Pancreas (tissue), 10 donors: Measurements from ENCODE around the gene RANBP3. TPM values are rescaled to one million over a fixed set of nuclear protein-coding genes. Genes with fewer than 3 reads are reported as not detected.
"Not testable (repeated sequence)": the region's sequence is repeated elsewhere in the genome, so short reads cannot be mapped to it uniquely, and the experiment has no call there.

Experiments used
- ATAC-seq, 4 donors: fragments of 200-7000 bp; cut with Tn5 transposase; one replicate each; pipeline versions ENCODE4 v1.8.0 to v1.9.1; 2020; ENCODE audit warnings: mild to moderate bottlenecking in 4 of 4, moderate library complexity in 4 of 4
- DNase-seq, 6 donors: peaks; one replicate each; pipeline ENCODE4 v3.0.0-alpha.2; 2020
- FAIRE-seq: peaks from 2 replicates; lab custom pipeline; 2012; peaks lifted over from hg19 to GRCh38; lab: Jason Lieb, UNC
- H3K27ac ChIP-seq, 4 donors: fragments of 200-600 bp; sonication (generic); 1 replicate in 3 of 4; 2 replicates in 1 of 4; pipeline versions ENCODE4 v1.5.0 to v1.8.0; 2020
- H3K27me3 ChIP-seq, 4 donors: fragments of 200-600 bp; one replicate each; pipeline ENCODE4 v1.8.0; 2021
- H3K36me3 ChIP-seq, 3 donors: fragments of 200-600 bp; sonication (generic) in 1 of 3; one replicate each; pipeline versions ENCODE4 v1.5.0 to v1.8.0; 2020 to 2021
- H3K4me1 ChIP-seq, 3 donors: fragments of 200-600 bp; one replicate each; pipeline ENCODE4 v1.8.0; 2021
- H3K4me3 ChIP-seq, 4 donors: fragments of 200-600 bp; sonication (generic) in 2 of 4; one replicate each; pipeline versions ENCODE4 v1.5.0 to v1.8.0; 2020 to 2021
- H3K9me3 ChIP-seq, 4 donors: fragments of 200-600 bp; one replicate each; pipeline ENCODE4 v1.8.0; 2021
- WGBS, 2 donors: extraction: QIAGEN DNeasy Blood & Tissue Kit; methylation state at CpG; one replicate each; pipeline ENCODE4 v1.1.7; 2013; 5-methylcytosine and 5-hydroxymethylcytosine counted together
- intact Hi-C, 3 donors: fragments of 100-400 bp; cut with DNase I; formaldehyde crosslinking; loops; one replicate each; pipeline versions ENCODE4 v1.11.1 to v1.14.2; 2022
- polyA plus RNA-seq, 2 donors: library from polyadenylated mRNA; stranded (reverse); fragments of 200-250 nt; gene quantifications; one replicate each; pipeline ENCODE4 v1.2.3, GENCODE V29; 2013
- total RNA-seq, 6 donors: library from RNA; stranded (reverse); fragmentation: NEBNext Ultra II Directional in 4 of 6; extraction: Animal tissue kit (Norgen Biotek cat#: 25700) in 4 of 6; gene quantifications; one replicate each; pipeline versions ENCODE4 v1.2.1 to v1.2.4, GENCODE V29; 2021 to 2023
- TF ChIP-seq, protein P1 (sequence below), 4 donors: fragments of 200-600 bp; sonication (generic) in 3 of 4; IDR thresholded peaks; one replicate each; pipeline versions ENCODE4 v1.5.0 to v1.8.0; 2021; ENCODE audit warnings: antibody characterized with exemption in 4 of 4
- donor health status: healthy with polysubstance abuse.
- donor health status: DM: no; HTN: no; CAD: no; lungs with moderate emphysema.
- donor health status: DM: no; HTN: no; CAD: no.
- donor health status: control.
- donor health status: control.
- donor health status: Bipolar disorder and iron deficiency.
- donor health status: DM: yes; HTN: yes; CAD: no.
- donor health status: DM: no; HTN: no; CAD: no.
- donor health status: DM: no; HTN: no; CAD: no.
- donor health status: DM: yes; HTN: yes; CAD: no.

Gene RANBP3, protein sequence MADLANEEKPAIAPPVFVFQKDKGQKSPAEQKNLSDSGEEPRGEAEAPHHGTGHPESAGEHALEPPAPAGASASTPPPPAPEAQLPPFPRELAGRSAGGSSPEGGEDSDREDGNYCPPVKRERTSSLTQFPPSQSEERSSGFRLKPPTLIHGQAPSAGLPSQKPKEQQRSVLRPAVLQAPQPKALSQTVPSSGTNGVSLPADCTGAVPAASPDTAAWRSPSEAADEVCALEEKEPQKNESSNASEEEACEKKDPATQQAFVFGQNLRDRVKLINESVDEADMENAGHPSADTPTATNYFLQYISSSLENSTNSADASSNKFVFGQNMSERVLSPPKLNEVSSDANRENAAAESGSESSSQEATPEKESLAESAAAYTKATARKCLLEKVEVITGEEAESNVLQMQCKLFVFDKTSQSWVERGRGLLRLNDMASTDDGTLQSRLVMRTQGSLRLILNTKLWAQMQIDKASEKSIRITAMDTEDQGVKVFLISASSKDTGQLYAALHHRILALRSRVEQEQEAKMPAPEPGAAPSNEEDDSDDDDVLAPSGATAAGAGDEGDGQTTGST
- 10 to 100 TPM; 27.6 to 42.2 (median 34.7) TPM for total RNA-seq
- polyA plus RNA-seq = 10 to 100 TPM; 29.1 to 39.9 TPM

DNA sequence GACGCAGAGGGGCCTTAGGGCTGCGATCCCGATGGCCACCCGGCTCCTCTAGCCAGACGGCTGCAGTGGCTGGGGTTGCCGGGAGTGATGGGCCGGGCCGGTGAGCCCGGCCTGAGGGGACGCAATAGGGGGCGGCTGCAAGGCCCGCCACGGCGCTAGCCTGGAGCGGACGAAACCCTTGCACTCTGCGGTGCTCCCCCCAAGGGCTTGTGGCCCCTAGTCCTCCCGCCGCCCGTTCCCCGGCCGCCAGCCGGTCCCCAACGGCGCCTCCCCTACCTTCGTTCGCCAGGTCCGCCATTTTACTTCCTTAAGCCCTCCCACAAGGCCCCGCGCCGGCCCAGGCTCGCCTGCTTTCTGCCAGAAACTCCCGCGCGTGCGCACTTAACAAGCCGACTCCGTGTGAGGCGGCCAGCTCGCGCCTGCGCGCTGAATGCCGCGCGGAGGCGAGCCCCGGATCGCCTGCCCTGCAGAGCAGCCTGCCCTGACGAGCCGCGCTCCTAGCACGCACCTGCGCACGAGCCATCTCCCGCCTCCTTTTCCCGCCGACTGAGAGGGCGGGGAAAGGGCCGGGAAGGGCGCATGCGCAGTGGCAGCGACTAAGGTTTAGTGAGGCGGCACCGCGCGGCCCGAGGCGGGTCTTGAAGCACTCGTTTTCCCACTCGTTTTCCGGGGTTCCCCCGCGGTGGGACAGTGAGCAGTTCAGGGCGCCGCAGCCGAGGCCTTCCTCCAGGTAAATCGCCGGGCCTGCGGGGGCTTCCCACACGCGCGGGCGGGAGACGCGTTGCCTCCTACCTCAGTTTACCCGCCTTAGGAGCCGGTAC lies at the start of gene RANBP3:
RANBP3 (minus strand) TSS at position 356 of the 821 bp plus-strand sequence; CDS start at position 298, 58 bp downstream.
- FAIRE-seq = peak; percentile 5
- intact Hi-C loops = no loop called here
- TF ChIP-seq, protein P1, sequence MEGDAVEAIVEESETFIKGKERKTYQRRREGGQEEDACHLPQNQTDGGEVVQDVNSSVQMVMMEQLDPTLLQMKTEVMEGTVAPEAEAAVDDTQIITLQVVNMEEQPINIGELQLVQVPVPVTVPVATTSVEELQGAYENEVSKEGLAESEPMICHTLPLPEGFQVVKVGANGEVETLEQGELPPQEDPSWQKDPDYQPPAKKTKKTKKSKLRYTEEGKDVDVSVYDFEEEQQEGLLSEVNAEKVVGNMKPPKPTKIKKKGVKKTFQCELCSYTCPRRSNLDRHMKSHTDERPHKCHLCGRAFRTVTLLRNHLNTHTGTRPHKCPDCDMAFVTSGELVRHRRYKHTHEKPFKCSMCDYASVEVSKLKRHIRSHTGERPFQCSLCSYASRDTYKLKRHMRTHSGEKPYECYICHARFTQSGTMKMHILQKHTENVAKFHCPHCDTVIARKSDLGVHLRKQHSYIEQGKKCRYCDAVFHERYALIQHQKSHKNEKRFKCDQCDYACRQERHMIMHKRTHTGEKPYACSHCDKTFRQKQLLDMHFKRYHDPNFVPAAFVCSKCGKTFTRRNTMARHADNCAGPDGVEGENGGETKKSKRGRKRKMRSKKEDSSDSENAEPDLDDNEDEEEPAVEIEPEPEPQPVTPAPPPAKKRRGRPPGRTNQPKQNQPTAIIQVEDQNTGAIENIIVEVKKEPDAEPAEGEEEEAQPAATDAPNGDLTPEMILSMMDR (IDR thresholded peaks at IDR 0.05) = no peak
- Histone ChIP-seq H3K27me3 (no peaks in the 10 kb centered on the region), H3K27ac (peak within 1 kb of the TSS; percentile 57 to 90 (median 77)), H3K36me3 (no peaks in the 10 kb centered on the region), H3K4me3 (peak within 1 kb of the TSS; percentile 92 to 99 (median 98)), H3K4me1 (peaks cover 16 to 27% (median 20%) of the 10 kb centered on the region in 3 donors), H3K9me3 (no peaks in the 10 kb centered on the region)
- peak; percentile 98 to 100 (median 99) for DNase-seq
- WGBS, 2 donors = 1% methylated on average over 63 to 88 of the region's 88 CpGs
- ATAC-seq = peak; percentile 94 to 98 (median 96)

DNA sequence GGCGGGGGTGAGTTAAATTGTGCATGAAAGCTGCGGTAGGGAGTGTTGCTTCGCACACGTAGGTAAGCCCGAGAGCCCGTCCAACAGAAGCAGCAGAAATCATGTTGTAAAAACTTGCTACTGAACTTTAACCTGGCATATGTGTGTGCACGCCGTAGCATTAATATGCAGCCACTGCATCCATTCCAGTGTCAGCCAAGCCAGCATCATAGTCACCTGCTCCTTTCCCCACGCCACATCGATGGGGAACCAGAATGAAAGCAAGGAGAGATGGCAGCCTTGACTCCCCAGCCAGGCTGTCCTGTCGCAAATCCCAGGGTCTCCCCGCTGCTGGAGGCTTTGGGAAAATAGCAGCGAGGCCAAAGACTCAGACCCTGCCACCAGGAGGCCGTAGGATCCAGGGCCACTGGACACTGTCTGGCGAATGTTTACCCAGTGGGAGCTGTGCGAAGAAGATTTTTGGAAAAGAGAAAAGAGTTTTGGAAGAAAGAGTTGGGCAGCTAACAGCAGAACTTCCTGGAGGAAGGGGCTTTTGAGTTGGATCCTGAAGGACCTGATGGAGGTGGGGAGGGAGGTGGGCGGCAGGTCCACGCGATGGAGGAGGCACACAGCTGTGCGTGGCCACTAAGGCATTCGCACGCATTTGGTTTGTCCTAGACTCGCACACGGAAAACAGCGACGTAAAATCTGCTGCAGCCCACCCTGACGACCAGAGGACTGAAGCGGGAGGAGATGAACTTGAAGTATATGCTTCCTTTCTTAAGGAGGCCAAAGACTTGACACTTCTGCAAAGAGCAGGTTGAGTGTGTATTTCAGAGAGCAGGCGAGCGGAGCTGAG lies 48.7 kb upstream of the RANBP3 start:
- peak in 4 of 6 donors; percentile 28 to 64 (median 46) for DNase-seq
- 72 to 73% methylated on average over 30 of the region's 30 CpGs for WGBS, 2 donors
- H3K36me3 ChIP-seq = no peaks in the 10 kb centered on the region
- H3K4me1 ChIP-seq = peaks cover 0 to 4% (median 0%) of the 10 kb centered on the region in 3 donors
- FAIRE-seq = no peak
- H3K27me3 ChIP-seq = no peaks in the 10 kb centered on the region
- no peak overlapping the region for H3K27ac ChIP-seq
- H3K4me3 ChIP-seq = no peak overlapping the region
- TF ChIP-seq, protein P1 (IDR thresholded peaks at IDR 0.05) = no peak
- peak; percentile 16 to 56 (median 50) for ATAC-seq
- intact Hi-C loops = loop anchor here in 1 of 3 donors (10.0 kb wide), 1 partner anchor 252 kb away; no protein-coding TSS in a partner anchor
- no peaks in the 10 kb centered on the region for H3K9me3 ChIP-seq

DNA sequence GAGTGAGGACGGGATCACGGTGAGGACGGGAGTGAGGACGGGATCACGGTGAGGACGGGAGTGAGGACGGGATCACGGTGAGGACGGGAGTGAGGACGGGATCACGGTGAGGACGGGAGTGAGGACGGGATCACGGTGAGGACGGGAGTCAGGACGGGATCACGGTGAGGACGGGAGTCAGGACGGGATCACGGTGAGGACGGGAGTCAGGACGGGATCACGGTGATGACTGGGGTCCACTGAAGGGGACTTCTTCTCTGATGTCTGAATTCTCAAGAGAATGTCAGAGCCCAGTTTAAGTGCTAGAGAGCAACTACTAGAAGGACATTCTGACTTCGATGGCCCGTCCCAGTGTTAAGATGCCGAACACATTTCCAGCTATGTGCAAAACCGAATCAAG lies 46.8 kb upstream of the RANBP3 start:
- intact Hi-C loops = loop anchor here in 2 of 3 donors (5.0 to 10.0 kb wide), 2 partner anchors 37 to 250 kb away; no protein-coding TSS in a partner anchor
- peaks cover 0 to 12% (median 5%) of the 10 kb centered on the region in 3 donors for H3K4me1 ChIP-seq
- H3K9me3 ChIP-seq, H3K27ac ChIP-seq, H3K36me3 ChIP-seq, H3K4me3 ChIP-seq, ATAC-seq, H3K27me3 ChIP-seq, FAIRE-seq: not testable (repeated sequence)
- peak in 1 of 6 donors; percentile 3 for DNase-seq
- WGBS, 2 donors = 94% methylated on average over 22 to 26 of the region's 27 CpGs

DNA sequence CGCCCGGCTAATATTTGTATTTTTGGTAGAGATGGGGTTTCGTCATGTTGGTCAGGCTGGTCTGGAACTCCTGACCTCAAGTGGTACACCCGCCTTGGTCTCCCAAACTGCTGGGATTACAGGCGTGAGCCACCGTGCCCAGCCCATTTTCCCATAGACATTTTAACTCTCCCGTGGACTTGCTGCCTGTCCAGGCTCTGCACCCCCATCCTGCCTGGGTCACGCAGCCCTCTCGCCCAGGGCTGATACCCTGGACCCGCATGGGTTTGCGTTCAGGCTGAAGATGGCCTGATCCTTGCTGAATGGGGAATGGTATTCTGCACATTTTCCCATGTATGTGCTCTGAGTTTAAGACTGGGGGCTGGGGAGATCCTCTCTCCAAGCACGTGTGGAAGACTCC lies 46.0 kb upstream of the RANBP3 start:
- Histone ChIP-seq H3K36me3 (no peaks in the 10 kb centered on the region), H3K4me3 (no peak overlapping the region), H3K27ac (no peak overlapping the region), H3K4me1 (peaks cover 0 to 12% (median 5%) of the 10 kb centered on the region in 3 donors), H3K9me3 (no peaks in the 10 kb centered on the region), H3K27me3 (no peaks in the 10 kb centered on the region)
- peak in 1 of 6 donors; percentile 22 for DNase-seq
- FAIRE-seq = no peak
- 87 to 92% methylated on average over 12 of the region's 12 CpGs for WGBS, 2 donors
- TF ChIP-seq, protein P1 (IDR thresholded peaks at IDR 0.05) = no peak
- intact Hi-C loops = loop anchor here in 2 of 3 donors (5.0 to 10.0 kb wide), 2 partner anchors 37 to 249 kb away; no protein-coding TSS in a partner anchor
- no peak for ATAC-seq
